Measurements from ENCODE around the gene SH2D6. TPM values are rescaled to one million over a fixed set of nuclear protein-coding genes. Genes with fewer than 3 reads are reported as not detected.
"Not testable (repeated sequence)": the region's sequence is repeated elsewhere in the genome, so short reads cannot be mapped to it uniquely, and the experiment has no call there.

Gene SH2D6
- total RNA-seq, 1 experiment from 2014 or later: not detected

DNA sequence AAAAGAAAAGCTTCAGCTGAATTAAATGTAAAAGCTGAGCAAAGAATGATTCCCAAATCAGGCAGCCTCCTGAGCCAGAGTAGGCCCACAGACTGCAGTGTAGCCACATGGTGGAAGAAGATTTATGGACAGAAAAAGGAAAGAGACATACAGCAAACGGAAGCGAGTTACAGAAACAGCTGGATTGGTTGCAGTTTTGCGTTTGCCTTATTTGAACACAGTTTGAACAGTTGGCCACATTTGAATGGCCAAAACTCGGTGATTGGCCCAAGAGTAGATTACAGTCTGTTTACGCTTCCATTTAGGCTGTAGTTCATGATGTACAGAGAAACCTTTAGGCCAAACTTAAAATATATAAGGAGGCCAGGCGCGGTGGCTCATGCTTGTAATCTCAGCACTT, 35.1 kb downstream of the SH2D6 start:
- DNase-seq (ENCODE audit: low spot score): no peak
- in situ Hi-C loops (cut with HindIII; ENCODE audit: low sequenced_read_pairs): no loop called here

DNA sequence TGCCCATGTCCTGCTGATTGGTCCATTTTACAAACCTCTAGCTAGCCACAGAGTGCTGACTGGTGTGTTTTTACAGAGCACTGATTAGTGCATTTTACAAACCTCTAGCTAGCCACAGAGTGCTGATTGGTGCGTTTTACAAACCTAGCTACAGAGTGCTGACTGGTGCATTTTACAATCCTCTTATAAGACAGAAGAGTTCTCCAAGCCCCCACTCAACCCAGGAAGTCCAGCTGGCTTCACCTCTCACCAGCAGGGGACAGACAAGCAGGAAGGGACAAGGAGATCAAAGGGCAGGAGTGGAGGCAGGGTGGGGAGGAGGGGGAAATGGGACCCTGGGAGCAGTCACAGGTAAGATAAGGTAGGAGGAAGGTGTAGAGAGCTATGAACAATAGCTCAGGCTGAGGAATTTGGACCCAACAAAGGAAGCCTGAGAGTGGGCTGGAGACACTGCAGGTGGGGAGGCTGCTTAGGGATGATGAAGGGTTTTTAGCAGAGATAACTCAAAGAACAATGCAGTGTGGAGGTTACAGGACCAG, 37.1 kb downstream of the SH2D6 start:
- DNase-seq (ENCODE audit: low spot score): no peak
- in situ Hi-C loops (cut with HindIII; ENCODE audit: low sequenced_read_pairs): loop anchor here (5.0 kb wide), 1 partner anchor 62 kb away; no protein-coding TSS in a partner anchor

DNA sequence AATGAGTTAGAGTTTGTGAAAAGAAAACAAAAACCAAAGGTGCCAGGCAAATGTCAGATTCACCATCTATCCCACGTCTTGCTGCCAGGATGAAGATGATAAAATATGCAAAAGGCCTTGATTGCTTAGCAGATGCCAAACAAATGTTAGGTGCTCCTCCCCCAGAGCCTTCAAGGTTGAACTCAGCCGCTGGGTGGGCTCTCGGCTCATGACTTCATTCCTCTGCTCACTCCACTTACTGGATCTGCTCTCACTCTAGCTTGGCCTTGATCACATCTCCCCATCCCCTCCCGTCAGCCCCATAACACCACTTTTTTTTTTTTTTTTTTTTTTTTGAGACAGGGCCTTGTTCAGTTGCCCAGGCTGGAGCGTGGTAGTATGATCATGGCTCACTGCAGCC, 38.5 kb downstream of the SH2D6 start:
- DNase-seq (ENCODE audit: low spot score): no peak
- in situ Hi-C loops (cut with HindIII; ENCODE audit: low sequenced_read_pairs): loop anchor here (5.0 kb wide), 1 partner anchor 60 kb away; no protein-coding TSS in a partner anchor

DNA sequence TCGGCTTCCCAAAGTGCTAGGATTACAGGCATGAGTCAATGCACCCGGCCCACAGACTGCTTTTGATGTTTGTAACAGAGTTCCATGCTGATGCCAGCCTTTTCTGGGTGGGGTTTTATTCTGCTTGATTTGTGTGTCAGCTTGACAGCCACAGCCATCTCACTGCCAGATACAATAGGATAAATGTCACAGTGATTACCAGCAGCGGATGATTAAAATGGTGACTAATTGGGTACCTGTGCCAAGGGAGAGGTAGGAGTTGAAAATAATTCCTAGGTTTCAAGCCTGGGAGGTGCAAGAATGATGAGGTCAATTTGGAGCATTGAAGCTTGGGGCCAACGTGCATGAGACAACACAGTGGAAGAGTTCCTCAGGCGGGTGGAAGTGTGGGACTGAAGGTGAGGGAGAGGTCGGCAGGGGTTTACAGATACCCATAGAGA, 39.4 kb downstream of the SH2D6 start:
- in situ Hi-C loops (cut with HindIII; ENCODE audit: low sequenced_read_pairs): loop anchor here (5.0 kb wide), 1 partner anchor 59 kb away; no protein-coding TSS in a partner anchor
- DNase-seq (ENCODE audit: low spot score): no peak

DNA sequence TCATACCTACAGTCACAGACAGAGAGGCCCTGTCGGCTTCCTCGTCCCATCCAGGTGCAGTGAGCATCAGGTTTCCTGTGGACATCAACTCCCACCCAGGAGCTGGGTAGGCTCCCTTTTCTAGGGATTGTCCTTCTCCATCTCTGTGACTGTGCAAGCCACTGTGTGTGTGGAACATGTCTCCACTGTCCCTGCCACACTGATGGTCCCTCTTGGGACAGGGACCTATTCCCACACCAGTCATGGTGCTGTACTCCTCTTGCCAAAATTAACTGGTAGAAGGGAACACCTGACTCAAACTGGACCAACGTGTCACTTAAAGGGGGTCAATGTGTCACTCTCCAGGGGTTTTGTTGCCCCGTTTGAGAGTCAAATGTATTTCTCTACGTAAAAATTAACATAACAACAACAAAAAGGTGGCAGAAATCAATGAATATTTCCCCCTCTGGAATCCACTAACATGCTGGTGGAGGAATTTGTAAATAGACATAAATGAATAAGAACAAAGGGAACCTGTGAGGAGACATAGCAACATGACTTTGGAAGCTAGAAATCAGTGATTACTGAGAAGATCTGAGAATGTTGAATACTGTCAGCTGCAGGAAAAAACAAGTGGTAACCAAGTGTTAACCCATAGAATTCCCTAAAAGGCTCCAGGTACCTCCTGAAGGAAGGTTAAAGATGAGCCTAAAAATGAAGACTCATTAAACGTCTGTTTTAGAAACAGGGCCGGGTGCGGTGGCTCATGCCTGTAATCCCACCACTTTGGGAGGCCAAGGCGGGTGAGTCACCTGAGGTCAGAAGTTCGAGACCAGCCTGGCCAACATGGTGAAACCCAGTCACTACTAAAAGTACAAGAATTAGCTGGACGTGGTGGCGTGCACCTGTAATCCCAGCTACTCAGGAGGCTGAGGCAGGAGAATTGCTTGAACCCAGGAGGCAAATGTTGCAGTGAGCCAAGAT, 40.4 kb downstream of the SH2D6 start:
- no peak for DNase-seq (ENCODE audit: low spot score)
- in situ Hi-C loops (cut with HindIII; ENCODE audit: low sequenced_read_pairs): loop anchor here (5.0 kb wide), 1 partner anchor 58 kb away; no protein-coding TSS in a partner anchor

DNA sequence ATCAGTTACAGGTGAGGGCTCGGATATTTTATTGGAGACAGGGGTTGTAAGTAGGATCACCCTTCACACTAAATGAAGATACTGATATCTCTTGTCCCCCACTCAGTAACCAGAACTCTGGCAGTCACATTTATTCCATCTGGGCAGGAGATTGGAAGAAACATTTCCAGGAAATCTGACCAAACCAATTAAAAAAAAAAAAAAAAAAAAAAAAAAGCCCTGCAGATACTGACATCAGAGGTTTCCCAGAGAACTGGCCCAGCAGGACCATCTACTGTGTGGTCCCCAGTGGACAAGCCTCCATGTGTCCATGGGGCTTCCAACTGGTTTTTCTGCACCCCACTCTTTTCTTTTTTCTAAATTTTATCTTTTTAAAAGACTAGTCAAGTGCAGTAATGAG, 41.3 kb downstream of the SH2D6 start:
- in situ Hi-C loops (cut with HindIII; ENCODE audit: low sequenced_read_pairs): loop anchor here (5.0 kb wide), 1 partner anchor 58 kb away; no protein-coding TSS in a partner anchor
- DNase-seq (ENCODE audit: low spot score): no peak

DNA sequence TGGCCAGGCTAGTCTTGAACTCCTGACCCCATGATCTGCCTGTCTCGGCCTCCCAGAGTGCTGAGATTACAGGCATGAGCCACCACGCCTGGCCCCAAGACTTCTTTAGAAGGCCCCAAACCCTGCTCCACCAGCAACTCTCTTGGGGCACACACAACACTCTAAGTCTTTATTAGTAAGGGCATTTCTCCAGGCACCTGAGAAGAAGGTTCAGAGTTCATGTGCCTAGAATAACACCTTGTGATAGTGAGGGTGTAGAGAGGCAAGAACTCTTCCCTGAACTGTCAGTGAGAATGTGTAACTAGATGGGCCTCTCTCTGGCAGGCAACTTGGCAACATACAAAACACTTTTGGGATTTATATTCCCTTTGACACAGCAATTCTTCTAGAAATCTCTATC, 43.8 kb downstream of the SH2D6 start:
- no peak for DNase-seq (ENCODE audit: low spot score)
- in situ Hi-C loops (cut with HindIII; ENCODE audit: low sequenced_read_pairs): no loop called here

DNA sequence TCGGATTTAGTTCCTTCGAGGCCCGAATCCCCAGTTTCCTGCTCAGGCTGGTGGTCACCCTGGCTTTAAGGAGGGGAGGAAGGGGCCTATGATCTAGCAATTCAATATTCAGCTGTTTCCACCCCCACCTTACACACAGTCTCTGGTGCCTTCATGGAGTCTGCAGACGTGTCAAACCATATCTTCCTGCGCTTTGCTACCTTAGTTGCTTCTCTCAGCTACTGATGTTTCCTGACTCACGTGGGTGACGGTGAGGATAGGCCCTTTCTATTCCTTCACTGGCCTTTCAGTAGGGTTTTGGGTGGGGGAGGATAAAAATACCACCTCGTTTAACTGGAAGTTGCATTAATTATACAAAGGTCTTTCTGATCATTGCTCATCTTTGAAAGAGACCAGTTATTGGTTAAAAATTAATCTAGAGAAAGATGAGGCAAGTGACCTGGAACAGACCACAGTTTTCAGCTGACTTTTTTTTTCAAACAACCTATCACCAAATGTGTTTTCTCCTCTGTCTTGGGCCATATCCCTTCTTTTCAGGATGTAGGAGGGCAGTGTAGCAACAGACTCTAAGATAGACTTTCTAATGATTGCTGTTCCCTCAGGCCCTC, 49.7 kb downstream of the SH2D6 start:
- in situ Hi-C loops (cut with HindIII; ENCODE audit: low sequenced_read_pairs): no loop called here
- no peak for DNase-seq (ENCODE audit: low spot score)

DNA sequence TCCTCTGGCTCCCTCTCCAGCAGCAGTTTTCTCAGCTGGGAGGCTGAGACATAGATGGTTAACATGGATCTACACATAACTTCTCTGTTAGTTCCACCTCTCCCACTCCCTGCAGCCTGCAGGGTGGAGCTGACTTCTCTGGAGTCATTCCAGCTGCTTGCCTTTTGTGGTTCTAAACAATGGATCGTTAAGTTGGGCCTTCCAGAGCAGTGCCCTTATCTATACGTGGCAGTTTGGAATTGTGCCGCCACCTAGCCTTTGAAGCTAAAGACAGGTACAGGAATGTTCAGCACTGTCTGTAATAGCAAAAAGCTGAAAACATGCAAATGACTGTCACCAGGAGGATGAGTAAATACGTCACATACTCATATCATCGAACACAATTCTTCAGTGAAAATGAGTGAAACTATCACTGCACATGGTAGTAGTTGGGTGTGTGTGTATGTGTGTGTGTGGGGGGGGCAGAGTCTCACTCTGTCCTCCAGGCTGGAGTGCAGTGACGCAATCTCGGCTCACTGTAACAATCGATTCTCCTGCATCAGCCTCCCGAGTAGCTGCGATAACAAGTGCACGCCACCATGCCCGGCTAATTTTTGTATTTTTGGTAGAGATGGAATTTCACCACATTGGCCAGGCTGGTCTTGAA, 50.3 kb downstream of the SH2D6 start:
- in situ Hi-C loops (cut with HindIII; ENCODE audit: low sequenced_read_pairs): no loop called here
- no peak for DNase-seq (ENCODE audit: low spot score)

DNA sequence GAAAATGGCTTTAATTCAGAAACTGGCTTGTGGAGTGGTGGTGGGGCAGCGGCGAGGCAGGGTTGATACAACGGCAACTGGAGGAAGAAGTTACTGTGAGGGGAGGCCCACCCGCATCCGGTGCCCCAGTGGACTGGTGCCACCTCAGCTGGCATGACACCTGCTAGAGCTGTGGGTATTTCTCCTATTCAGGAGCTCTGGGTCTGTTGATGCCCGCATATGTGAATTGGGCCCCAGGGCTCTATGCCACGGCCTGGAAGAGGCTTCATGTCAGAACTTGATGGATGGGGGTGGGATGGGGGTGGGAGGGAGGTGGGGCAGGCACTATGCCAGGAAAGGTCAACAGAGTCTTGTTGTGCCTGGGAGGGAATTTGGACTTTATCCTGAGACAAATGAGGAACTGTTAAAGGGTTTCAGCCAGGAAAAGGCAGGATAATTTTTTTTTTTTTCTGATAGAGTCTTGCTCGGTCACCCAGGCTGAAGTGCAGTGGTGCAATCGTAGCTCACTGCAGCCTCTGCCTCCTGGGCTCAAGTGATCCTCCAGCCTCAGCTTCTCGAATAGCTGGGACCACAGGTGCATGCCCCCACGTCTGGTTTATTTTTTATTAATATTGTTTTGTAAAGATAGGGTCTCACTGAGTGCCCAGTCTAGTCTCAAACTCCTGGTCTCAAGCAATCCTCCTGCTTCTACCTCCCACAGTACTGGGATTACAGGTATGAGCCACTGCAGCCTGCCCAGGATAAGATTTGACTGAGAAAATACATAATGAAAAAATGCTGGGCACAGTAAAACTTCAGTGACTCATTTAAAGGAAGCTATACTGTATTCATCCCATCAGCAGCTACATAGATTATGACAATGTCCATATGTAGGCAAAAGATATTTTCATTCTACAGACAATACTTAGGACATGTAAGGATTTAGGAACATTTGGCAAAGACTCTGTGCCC, 52.6 kb downstream of the SH2D6 start:
- DNase-seq (ENCODE audit: low spot score): no peak
- in situ Hi-C loops (cut with HindIII; ENCODE audit: low sequenced_read_pairs): no loop called here

DNA sequence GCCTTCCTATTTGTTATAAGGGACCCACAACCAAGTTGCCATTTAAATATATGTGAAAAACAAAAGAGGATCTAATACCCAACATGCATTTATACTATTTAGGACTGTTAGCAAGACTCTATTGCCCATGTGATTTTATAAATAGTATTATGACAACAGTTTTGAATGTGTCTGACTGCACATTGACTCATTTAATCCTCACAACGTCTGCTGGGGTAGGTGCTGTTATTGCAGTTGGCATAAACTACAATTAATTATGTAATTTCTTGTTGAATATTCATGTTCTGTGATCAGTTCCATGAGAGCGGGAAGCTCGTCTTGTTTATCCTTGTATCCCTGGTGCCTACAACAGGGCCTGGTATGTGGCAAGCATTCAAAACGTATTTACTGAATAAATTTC, 53.7 kb downstream of the SH2D6 start:
- no peak for DNase-seq (ENCODE audit: low spot score)
- in situ Hi-C loops (cut with HindIII; ENCODE audit: low sequenced_read_pairs): no loop called here

DNA sequence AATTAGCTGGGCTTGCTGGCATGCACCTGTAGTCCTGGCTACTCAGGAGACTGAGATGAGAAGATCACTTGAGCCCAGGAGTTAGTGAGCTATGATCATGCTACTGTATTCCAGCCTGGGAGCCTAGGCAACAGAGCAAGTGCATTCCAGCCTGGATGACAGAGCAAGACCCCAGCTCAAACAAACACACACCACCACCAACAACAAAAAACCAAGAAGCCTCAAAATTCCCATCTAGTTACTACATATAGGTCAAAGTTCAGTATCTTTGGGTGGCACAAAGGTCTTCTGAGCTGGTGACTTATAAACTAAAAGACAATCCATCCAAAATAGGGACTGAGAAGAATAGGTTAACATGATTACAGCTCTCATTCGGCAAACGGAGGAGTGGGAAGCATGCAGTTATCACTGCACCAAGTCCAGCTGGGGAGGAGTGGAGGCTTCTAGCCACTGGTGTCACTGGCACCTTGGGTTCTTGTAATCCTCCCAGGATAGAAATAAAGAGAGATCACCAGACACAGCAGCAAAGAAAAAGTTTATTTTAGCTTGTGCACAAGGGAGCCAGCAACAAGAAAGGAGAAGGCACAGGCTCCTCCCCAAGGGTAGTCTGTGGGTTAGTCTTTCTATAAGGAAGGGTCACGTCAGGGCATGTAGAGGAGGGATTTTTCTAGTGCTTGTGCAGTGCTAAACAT, 57.4 kb downstream of the SH2D6 start:
- in situ Hi-C loops (cut with HindIII; ENCODE audit: low sequenced_read_pairs): no loop called here
- DNase-seq (ENCODE audit: low spot score): no peak

DNA sequence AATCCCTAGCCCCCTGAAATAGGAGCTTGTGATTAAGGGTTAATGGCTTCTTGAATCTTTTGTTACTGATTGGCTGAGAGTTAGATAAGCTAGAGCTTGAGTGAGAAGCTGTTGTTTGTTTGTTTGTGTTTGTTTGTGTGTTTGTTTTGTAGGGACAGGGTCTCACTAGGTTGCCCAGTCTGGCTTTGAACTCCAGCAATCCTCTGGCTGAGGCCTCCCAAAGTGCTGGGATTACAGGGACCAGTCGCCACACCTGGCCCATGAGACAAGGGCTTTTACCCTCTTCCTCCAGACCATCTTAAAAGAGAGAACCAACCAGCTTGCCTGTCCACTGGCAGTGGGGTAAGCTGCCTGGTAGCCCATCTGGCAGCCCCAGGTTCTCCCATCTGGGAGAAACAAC, 58.1 kb downstream of the SH2D6 start:
- DNase-seq (ENCODE audit: low spot score): no peak
- in situ Hi-C loops (cut with HindIII; ENCODE audit: low sequenced_read_pairs): no loop called here

DNA sequence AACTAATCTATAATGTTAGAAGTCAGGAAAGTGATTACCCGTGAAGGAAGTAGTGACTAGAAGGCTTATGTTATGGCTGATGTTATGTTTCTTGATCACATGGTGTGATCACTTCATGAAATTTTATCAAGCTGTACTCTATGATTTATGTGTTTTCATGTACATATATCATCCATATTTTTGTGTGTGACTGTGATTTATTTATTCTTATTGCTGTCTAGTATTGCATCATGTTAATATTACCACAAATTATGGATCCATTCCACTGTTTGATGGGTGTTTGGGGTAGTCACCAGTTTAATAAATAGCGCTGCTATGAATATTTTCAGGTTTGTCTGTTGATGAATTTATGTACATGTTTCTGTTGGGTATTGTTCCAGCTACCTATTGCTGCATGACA, 59.4 kb downstream of the SH2D6 start:
- DNase-seq (ENCODE audit: low spot score): no peak
- in situ Hi-C loops (cut with HindIII; ENCODE audit: low sequenced_read_pairs): no loop called here

DNA sequence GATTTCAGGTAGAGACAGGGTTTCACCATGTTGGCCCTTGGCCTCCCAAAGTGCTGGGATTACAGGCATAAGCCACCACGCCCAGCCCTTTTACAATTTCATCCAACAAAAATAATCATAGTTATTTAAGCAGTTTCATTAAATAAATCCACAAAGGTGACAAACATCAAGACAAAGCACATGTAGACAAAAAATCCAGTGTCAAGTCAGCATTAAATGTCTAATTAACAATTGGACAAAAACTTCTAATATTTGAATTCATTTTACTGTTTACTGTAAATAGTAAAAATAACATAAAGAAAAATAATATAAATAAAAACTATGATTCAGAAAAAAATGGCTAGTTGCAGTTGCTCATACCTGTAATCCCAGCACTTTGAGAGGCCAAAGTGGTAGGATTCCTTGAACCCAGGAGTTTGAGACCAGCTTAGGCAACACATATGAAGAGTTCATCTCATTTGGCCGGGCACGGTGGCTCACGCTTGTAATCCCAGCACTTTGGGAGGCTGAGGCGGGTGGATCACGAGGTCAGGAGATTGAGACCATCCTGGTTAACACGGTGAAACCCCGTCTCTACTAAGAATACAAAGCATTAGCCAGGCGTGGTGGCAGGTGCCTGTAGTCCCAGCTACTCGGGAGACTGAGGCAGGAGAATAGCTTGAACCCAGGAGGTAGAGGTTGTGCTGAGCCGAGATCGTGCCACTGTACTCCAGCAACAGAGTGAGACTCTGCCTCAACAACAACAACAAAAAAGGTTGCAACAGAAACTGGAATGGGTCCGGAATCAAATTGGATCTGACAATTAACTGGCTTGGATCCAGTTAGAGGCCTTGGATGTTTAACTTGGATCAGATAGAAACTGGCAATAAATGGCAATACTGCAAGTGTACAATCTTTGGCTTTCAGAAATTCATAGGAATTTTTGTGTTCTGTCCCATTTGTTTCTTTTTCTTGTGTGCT, 63.6 kb downstream of the SH2D6 start:
- in situ Hi-C loops (cut with HindIII; ENCODE audit: low sequenced_read_pairs): no loop called here
- DNase-seq (ENCODE audit: low spot score): no peak

DNA sequence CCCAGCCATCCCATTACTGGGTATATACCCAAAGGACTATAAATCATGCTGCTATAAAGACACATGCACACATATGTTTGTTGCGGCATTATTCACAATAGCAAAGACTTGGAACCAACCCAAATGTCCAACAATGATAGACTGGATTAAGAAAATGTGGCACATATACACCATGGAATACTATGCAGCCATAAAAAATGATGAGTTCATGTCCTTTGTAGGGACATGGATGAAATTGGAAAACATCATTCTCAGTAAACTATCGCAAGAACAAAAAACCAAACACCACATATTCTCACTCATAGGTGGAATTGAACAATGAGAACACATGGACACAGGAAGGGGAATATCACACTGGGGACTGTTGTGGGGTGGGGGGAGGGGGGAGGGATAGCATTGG, 66.1 kb downstream of the SH2D6 start:
- DNase-seq (ENCODE audit: low spot score); in situ Hi-C loops (cut with HindIII; ENCODE audit: low sequenced_read_pairs): not testable (repeated sequence)

DNA sequence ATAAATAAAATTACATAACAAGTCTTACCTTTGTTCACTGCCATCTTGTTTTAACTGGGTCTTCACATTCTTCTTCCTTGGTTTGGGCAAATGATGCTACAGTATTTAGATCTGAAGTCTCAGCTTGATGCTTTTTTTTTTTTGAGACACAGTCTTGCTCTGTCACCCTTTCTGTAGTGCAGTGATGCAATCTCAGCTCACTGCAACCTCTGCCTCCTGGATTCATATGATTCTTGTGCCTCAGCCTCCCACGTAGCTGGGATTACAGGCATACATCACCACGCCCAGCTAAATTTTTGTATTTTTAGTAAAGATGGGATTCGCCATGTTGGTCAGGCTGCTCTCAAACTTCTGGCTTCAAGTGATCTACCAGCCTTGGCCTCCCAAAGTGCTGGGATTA, 67.3 kb downstream of the SH2D6 start:
- no peak for DNase-seq (ENCODE audit: low spot score)
- in situ Hi-C loops (cut with HindIII; ENCODE audit: low sequenced_read_pairs): no loop called here

Measured in G401 (cell line).